Ovary (tissue), 9 donors: Measurements from ENCODE around the gene IGFBP1. TPM values are rescaled to one million over a fixed set of nuclear protein-coding genes. Genes with fewer than 3 reads are reported as not detected.
A peak's percentile ranks its signal among the peaks of the same experiment; 100 is the strongest.

Source experiments
- DNase-seq, 5 donors: peaks; one replicate each; pipeline ENCODE4 v3.0.0-alpha.2; 2019 to 2020
- H3K27ac ChIP-seq, 2 donors: fragments of 200-600 bp; one replicate each; pipeline versions ENCODE4 v1.5.1 to v1.8.0; 2019 to 2022
- H3K27me3 ChIP-seq: fragments of 200-600 bp; one replicate; pipeline ENCODE4 v1.8.0; 2022
- H3K36me3 ChIP-seq: fragments of 200-600 bp; sonication (generic); one replicate; pipeline ENCODE4 v1.5.1; 2019
- H3K4me1 ChIP-seq: one replicate; pipeline ENCODE4 v1.8.1; 2013; ENCODE audit warnings: mild to moderate bottlenecking, moderate library complexity; ENCODE audit not compliant: insufficient read depth
- H3K4me3 ChIP-seq: fragments of 200-600 bp; sonication (generic); one replicate; pipeline ENCODE4 v1.5.1; 2017
- H3K9me3 ChIP-seq, 2 donors: fragments of 200-600 bp in 1 of 2; sonication (generic) in 1 of 2; one replicate each; pipeline versions ENCODE4 v1.5.1 to v1.8.1; 2013 to 2019; ENCODE audit warnings: mild to moderate bottlenecking in 1 of 2, moderate library complexity in 1 of 2
- CTCF ChIP-seq, 3 donors: fragments of 450-650 bp in 2 of 3; fragments of 200-600 bp in 1 of 3; IDR thresholded peaks; one replicate each; pipeline versions ENCODE4 v1.5.1 to v1.8.0; 2016 to 2022; ENCODE audit warnings: antibody characterized with exemption in 3 of 3, mild to moderate bottlenecking in 1 of 3
- EP300 ChIP-seq: sonication (generic); formaldehyde crosslinking; IDR thresholded peaks from one replicate; pipeline ENCODE4 v1.6.1; 2017; ENCODE audit warnings: antibody characterized with exemption
- POLR2A ChIP-seq: fragments of 450-650 bp; IDR thresholded peaks from one replicate; pipeline ENCODE4 v1.6.1; 2017; ENCODE audit warnings: antibody characterized with exemption, mild to moderate bottlenecking, moderate library complexity
- WGBS, 3 donors: extraction: QIAGEN DNeasy Blood & Tissue Kit in 1 of 3; methylation state at CpG; one replicate each; pipeline versions ENCODE4 v1.1.5 to v1.1.7; 2013 to 2017; 5-methylcytosine and 5-hydroxymethylcytosine counted together
- intact Hi-C, 4 donors: fragments of 100-400 bp; cut with DNase I; formaldehyde crosslinking; loops; one replicate each; pipeline versions ENCODE4 v1.11.0 to v1.15.1; 2022 to 2023
- polyA plus RNA-seq, 2 donors: library from polyadenylated mRNA; stranded (reverse); fragments of 200-250 nt in 1 of 2; fragments of 350-450 nt in 1 of 2; fragmentation: Illumina TruSeq in 1 of 2; extraction: RNeasy Lipid Tissue Mini Kit (QIAGEN cat#74804) in 1 of 2; gene quantifications; one replicate each; pipeline ENCODE4 v1.2.3, GENCODE V29; 2013 to 2014
- total RNA-seq, 7 donors: library from RNA; depleted of rRNA in 2 of 7; stranded (reverse); fragments of >200 nt in 2 of 7; fragmentation: NEBNext Ultra II Directional in 3 of 7; extraction: Animal tissue kit (Norgen Biotek cat#: 25700) in 3 of 7; gene quantifications; one replicate each; pipeline versions ENCODE4 v1.1.0 to v1.2.4, GENCODE V29; 2016 to 2023
- donor health status: DM: no; HTN: no; CAD: no; lungs with moderate emphysema.
- donor health status: DM: no; HTN: no; CAD: no.
- donor health status: Bipolar disorder and iron deficiency.
- donor health status: DM: yes; HTN: yes; CAD: no.
- donor health status: DM: no; HTN: no; CAD: no.
- donor health status: DM: yes; HTN: yes; CAD: no.

IGFBP1 gene
- total and polyA plus RNA-seq, 9 donors: 1.1 to 197 (median 3.7) TPM; not detected in 1

GRCh38 chr7:45890902-45891461, 2.7 kb downstream of the IGFBP1 start:
- intact Hi-C loops: no loop called here
- TF ChIP-seq CTCF (IDR thresholded peaks at IDR 0.05) (peak in 2 of 3 donors; percentile 33 to 36), EP300 (no peak)
- Histone ChIP-seq H3K27me3 (no peaks in the 10 kb centered on the region), H3K27ac (no peak overlapping the region), H3K9me3 (no peaks in the 10 kb centered on the region), H3K4me1 (peaks cover 3% of the 10 kb centered on the region), H3K4me3 (no peak overlapping the region), H3K36me3 (no peaks in the 10 kb centered on the region)
- WGBS, 3 donors: 30 to 34% (median 31%) methylated on average over 6 of the region's 6 CpGs
- no peak for DNase-seq

- Histone ChIP-seq H3K4me3 (no peak overlapping the region), H3K27me3 (no peaks in the 10 kb centered on the region), H3K27ac (no peak overlapping the region), H3K4me1 (peaks cover 3% of the 10 kb centered on the region), H3K36me3 (no peaks in the 10 kb centered on the region), H3K9me3 (no peaks in the 10 kb centered on the region)
- no peak for DNase-seq
- TF ChIP-seq CTCF (IDR thresholded peaks at IDR 0.05) (no peak), POLR2A (no peak), EP300 (no peak)
- intact Hi-C loops: no loop called here
- 79 to 83% (median 80%) methylated on average over 10 of the region's 10 CpGs for WGBS, 3 donors
Measured at GRCh38 chr7:45891462-45892402, 3.4 kb downstream of the IGFBP1 start.

- Histone ChIP-seq H3K4me1 (peaks cover 3% of the 10 kb centered on the region), H3K36me3 (no peaks in the 10 kb centered on the region), H3K9me3 (no peaks in the 10 kb centered on the region), H3K27me3 (no peaks in the 10 kb centered on the region), H3K27ac (no peak overlapping the region), H3K4me3 (no peak overlapping the region)
- DNase-seq: no peak
- no peak for TF ChIP-seq CTCF (IDR thresholded peaks at IDR 0.05)
- TF ChIP-seq EP300: no peak
- no peak for TF ChIP-seq POLR2A
- WGBS, 3 donors: 73 to 85% (median 79%) methylated on average over 6 of the region's 6 CpGs
- intact Hi-C loops: no loop called here
Measured at GRCh38 chr7:45892407-45893035, 4.2 kb downstream of the IGFBP1 start.

- TF ChIP-seq CTCF (IDR thresholded peaks at IDR 0.05) (no peak), POLR2A (no peak)
- Histone ChIP-seq H3K27me3 (no peaks in the 10 kb centered on the region), H3K4me3 (no peak overlapping the region)
Measured at GRCh38 chr7:45893374-45893995, 5.2 kb downstream of the IGFBP1 start.

More at GRCh38 chr7:45893374-45893995, 5.2 kb downstream of the IGFBP1 start:
- DNase-seq: no peak
- intact Hi-C loops: no loop called here
- no peak overlapping the region for H3K27ac ChIP-seq
- no peaks in the 10 kb centered on the region for H3K9me3 ChIP-seq
- H3K36me3 ChIP-seq: no peaks in the 10 kb centered on the region
- H3K4me1 ChIP-seq: peaks cover 3% of the 10 kb centered on the region
- 81 to 90% (median 85%) methylated on average over 5 of the region's 5 CpGs for WGBS, 3 donors
